Kidney capillary endothelial cell (primary cell): ENCODE data around the gene LGALS13.

Source experiments
- DNase-seq: peaks from one replicate; pipeline ENCODE4 v3.0.0-alpha.2; 2018; ENCODE audit warnings: low spot score

The LGALS13 gene

GRCh38 chr19:39602224-39602623, at the start of gene LGALS13:
LGALS13 (plus strand) TSS chr19:39602524; CDS start chr19:39602569, 45 bp downstream.
- DNase-seq = no peak

- no peak for DNase-seq
Measured at GRCh38 chr19:39553082-39553652, 49.2 kb upstream of the LGALS13 start.

GRCh38 chr19:39554701-39555311, 47.5 kb upstream of the LGALS13 start:
- no peak for DNase-seq

- no peak for DNase-seq
Measured at GRCh38 chr19:39555883-39556282, 46.4 kb upstream of the LGALS13 start.

- no peak for DNase-seq
Measured at GRCh38 chr19:39557811-39558623, 44.3 kb upstream of the LGALS13 start.

- no peak for DNase-seq
Measured at GRCh38 chr19:39558624-39559117, 43.7 kb upstream of the LGALS13 start.

- DNase-seq = peak; percentile 67
Measured at GRCh38 chr19:39563408-39563807, 38.9 kb upstream of the LGALS13 start.

GRCh38 chr19:39566064-39566463, 36.3 kb upstream of the LGALS13 start:
- no peak for DNase-seq

GRCh38 chr19:39568604-39569003, 33.7 kb upstream of the LGALS13 start:
- peak; percentile 62 for DNase-seq

GRCh38 chr19:39582442-39582841, 19.9 kb upstream of the LGALS13 start:
- no peak for DNase-seq

GRCh38 chr19:39582891-39583625, 19.3 kb upstream of the LGALS13 start:
- no peak for DNase-seq

GRCh38 chr19:39587496-39587895, 14.8 kb upstream of the LGALS13 start:
- no peak for DNase-seq

GRCh38 chr19:39588066-39588465, 14.3 kb upstream of the LGALS13 start:
- no peak for DNase-seq

- no peak for DNase-seq
Measured at GRCh38 chr19:39590265-39590664, 12.1 kb upstream of the LGALS13 start.

- DNase-seq = no peak
Measured at GRCh38 chr19:39592381-39592780, 9.9 kb upstream of the LGALS13 start.

- no peak for DNase-seq
Measured at GRCh38 chr19:39595950-39596349, 6.4 kb upstream of the LGALS13 start.

- DNase-seq = no peak
Measured at GRCh38 chr19:39596911-39597310, 5.4 kb upstream of the LGALS13 start.

GRCh38 chr19:39599116-39599515, 3.2 kb upstream of the LGALS13 start:
- peak; percentile 16 for DNase-seq

- DNase-seq = no peak
Measured at GRCh38 chr19:39603825-39604224, 1.5 kb downstream of the LGALS13 start.

GRCh38 chr19:39607021-39607420, 4.7 kb downstream of the LGALS13 start:
- no peak for DNase-seq

- DNase-seq = no peak
Measured at GRCh38 chr19:39607561-39607960, 5.2 kb downstream of the LGALS13 start.

GRCh38 chr19:39613597-39613996, 11.3 kb downstream of the LGALS13 start:
- no peak for DNase-seq
